HCT116 (cell line): ENCODE measurements around the gene KCNIP3.

Experiments
- CEBPB ChIP-seq: IDR thresholded peaks from 2 replicates; pipeline ENCODE4 v1.6.1; 2012; ENCODE audit warnings: low read depth
- CTCF ChIP-seq, 3 experiments: fragments of 200-600 bp in 1 of 3; sonication (generic) in 1 of 3; IDR thresholded peaks in 2 of 3; conservative IDR thresholded peaks in 1 of 3; 2 replicates each; pipeline ENCODE4 v1.5.1; 2012 to 2017; ENCODE audit warnings: low read depth in 2 of 3, low read length in 2 of 3, antibody characterized with exemption in 1 of 3, borderline replicate concordance in 1 of 3, control low read depth in 1 of 3, mild to moderate bottlenecking in 1 of 3, mixed read lengths in 1 of 3, mixed run types in 1 of 3, moderate library complexity in 1 of 3; ENCODE audit not compliant: insufficient read depth in 1 of 3
- EZH2 ChIP-seq: fragments of 200-600 bp; sonication (generic); IDR thresholded peaks from 2 replicates; pipeline ENCODE4 v1.6.1; 2017; ENCODE audit warnings: antibody characterized with exemption, mixed run types
- FOSL1 ChIP-seq: IDR thresholded peaks from 2 replicates; pipeline ENCODE4 v1.6.1; 2012; ENCODE audit warnings: low read depth
- JUND ChIP-seq: IDR thresholded peaks from 2 replicates; pipeline ENCODE4 v1.6.1; 2012
- MAX ChIP-seq: IDR thresholded peaks from 2 replicates; pipeline ENCODE4 v1.6.1; 2012
- POLR2A ChIP-seq: IDR thresholded peaks from 2 replicates; pipeline ENCODE4 v1.7.0; 2011; ENCODE audit warnings: borderline replicate concordance; ENCODE audit not compliant: insufficient read depth, insufficient read length; ENCODE audit errors: extremely low read depth
- POLR2AphosphoS5 ChIP-seq: IDR thresholded peaks from 2 replicates; pipeline ENCODE4 v1.6.1; 2011; ENCODE audit warnings: mild to moderate bottlenecking, low read depth, low read length, moderate library complexity
- RAD21 ChIP-seq: IDR thresholded peaks from 2 replicates; pipeline ENCODE4 v1.6.1; 2012; ENCODE audit warnings: low read depth, mild to moderate bottlenecking
- SIN3A ChIP-seq: IDR thresholded peaks from 2 replicates; pipeline ENCODE4 v1.6.1; 2012; ENCODE audit warnings: low read depth
- TCF7L2 ChIP-seq: IDR thresholded peaks from 2 replicates; pipeline ENCODE4 v1.7.0; 2011; ENCODE audit warnings: borderline replicate concordance, inconsistent platforms; ENCODE audit not compliant: insufficient read depth, insufficient read length; ENCODE audit errors: extremely low read depth
- YY1 ChIP-seq: IDR thresholded peaks from 2 replicates; pipeline ENCODE4 v1.6.1; 2011; ENCODE audit warnings: low read length, low read depth, moderate library complexity, mild to moderate bottlenecking; ENCODE audit not compliant: insufficient replicate concordance; ENCODE audit errors: extremely low read depth

- TF ChIP-seq CTCF (IDR thresholded peaks at IDR 0.05 in 2 of 3, conservative IDR thresholded peaks at IDR 0.05 in 1 of 3; ENCODE audit: borderline replicate concordance in 1 of 3, insufficient read depth in 1 of 3, low read depth in 2 of 3, low read length in 2 of 3) (no peak), CEBPB (no peak), FOSL1 (no peak), TCF7L2 (no peak), SIN3A (no peak), MAX (no peak), JUND (no peak), YY1 (no peak), POLR2A (no peak), EZH2 (no peak), RAD21 (no peak), POLR2AphosphoS5 (no peak)
Measured at GRCh38 chr2:95326433-95327140, 29.4 kb downstream of the KCNIP3 start.
